ENCODE data around the gene ZSWIM4.

Gene ZSWIM4

GRCh38 chr19:13758795-13759194 is 36.4 kb upstream of the ZSWIM4 start:
- no peak for TF ChIP-seq CTCF (conservative IDR thresholded peaks at IDR 0.05; ENCODE audit: low read depth, low read length)
- no peak for DNase-seq (ENCODE audit: low read depth)
- H3K4me3 ChIP-seq (ENCODE audit: low read length) = no peak overlapping the region

- H3K4me3 ChIP-seq (ENCODE audit: low read length) = no peak overlapping the region
- no peak for DNase-seq (ENCODE audit: low read depth)
- TF ChIP-seq CTCF (conservative IDR thresholded peaks at IDR 0.05; ENCODE audit: low read depth, low read length) = no peak
Measured at GRCh38 chr19:13761423-13761822, 33.8 kb upstream of the ZSWIM4 start.

- no peak for TF ChIP-seq CTCF (conservative IDR thresholded peaks at IDR 0.05; ENCODE audit: low read depth, low read length)
Measured at GRCh38 chr19:13762635-13763235, 32.5 kb upstream of the ZSWIM4 start.

GRCh38 chr19:13763265-13763664 is 32.0 kb upstream of the ZSWIM4 start:
- no peak for TF ChIP-seq CTCF (conservative IDR thresholded peaks at IDR 0.05; ENCODE audit: low read depth, low read length)
- DNase-seq (ENCODE audit: low read depth) = no peak
- no peak overlapping the region for H3K4me3 ChIP-seq (ENCODE audit: low read length)

More at GRCh38 chr19:13762635-13763235, 32.5 kb upstream of the ZSWIM4 start:
- no peak overlapping the region for H3K4me3 ChIP-seq (ENCODE audit: low read length)
- DNase-seq (ENCODE audit: low read depth) = no peak

- no peak for DNase-seq (ENCODE audit: low read depth)
- H3K4me3 ChIP-seq (ENCODE audit: low read length) = peak within 1 kb of the TSS; percentile 72
- TF ChIP-seq CTCF (conservative IDR thresholded peaks at IDR 0.05; ENCODE audit: low read depth, low read length) = no peak
Measured at GRCh38 chr19:13764101-13764807, 31.0 kb upstream of the ZSWIM4 start, which contains the start of gene MRI1. MRI1 (plus strand) TSS chr19:13764522; CDS start chr19:13764589, 67 bp downstream.

GRCh38 chr19:13764821-13765394 is 30.3 kb upstream of the ZSWIM4 start:
- peak overlapping the region; percentile 72 for H3K4me3 ChIP-seq (ENCODE audit: low read length)
- DNase-seq (ENCODE audit: low read depth) = no peak
- no peak for TF ChIP-seq CTCF (conservative IDR thresholded peaks at IDR 0.05; ENCODE audit: low read depth, low read length)
